Neural cell (in vitro differentiated cells): ENCODE data around the gene FCGR3A.

Experiments used
- EP300 ChIP-seq: fragments of 450-650 bp; conservative IDR thresholded peaks from 2 replicates; pipeline ENCODE4 v1.6.1; 2014; ENCODE audit warnings: antibody characterized with exemption, mild to moderate bottlenecking, moderate library complexity; ENCODE audit not compliant: poor library complexity, severe bottlenecking
- EZH2 ChIP-seq: fragments of 200-600, 300-800 bp; shearing (Covaris generic), sonication (generic); IDR thresholded peaks from 2 replicates; pipeline ENCODE4 v1.6.1; 2014; ENCODE audit warnings: antibody characterized with exemption, low read length, borderline replicate concordance, mild to moderate bottlenecking; ENCODE audit not compliant: insufficient read depth, poor library complexity, severe bottlenecking
- POLR2AphosphoS5 ChIP-seq: IDR thresholded peaks from 2 replicates; pipeline ENCODE4 v1.6.1; 2012
- RAD21 ChIP-seq: fragments of 450-650 bp; conservative IDR thresholded peaks from 2 replicates; pipeline ENCODE4 v1.6.1; 2014; ENCODE audit warnings: antibody characterized with exemption, mild to moderate bottlenecking, moderate library complexity
- REST ChIP-seq: IDR thresholded peaks from 2 replicates; pipeline ENCODE4 v1.6.1; 2012; ENCODE audit warnings: borderline replicate concordance
- TAF1 ChIP-seq: IDR thresholded peaks from 2 replicates; pipeline ENCODE4 v1.6.1; 2012; ENCODE audit warnings: low read depth
- TF ChIP-seq, protein P1 (sequence below): fragments of 450-650 bp; IDR thresholded peaks from 2 replicates; pipeline ENCODE4 v1.5.1; 2014; ENCODE audit warnings: antibody characterized with exemption, mild to moderate bottlenecking, moderate library complexity; ENCODE audit not compliant: poor library complexity, severe bottlenecking

DNA sequence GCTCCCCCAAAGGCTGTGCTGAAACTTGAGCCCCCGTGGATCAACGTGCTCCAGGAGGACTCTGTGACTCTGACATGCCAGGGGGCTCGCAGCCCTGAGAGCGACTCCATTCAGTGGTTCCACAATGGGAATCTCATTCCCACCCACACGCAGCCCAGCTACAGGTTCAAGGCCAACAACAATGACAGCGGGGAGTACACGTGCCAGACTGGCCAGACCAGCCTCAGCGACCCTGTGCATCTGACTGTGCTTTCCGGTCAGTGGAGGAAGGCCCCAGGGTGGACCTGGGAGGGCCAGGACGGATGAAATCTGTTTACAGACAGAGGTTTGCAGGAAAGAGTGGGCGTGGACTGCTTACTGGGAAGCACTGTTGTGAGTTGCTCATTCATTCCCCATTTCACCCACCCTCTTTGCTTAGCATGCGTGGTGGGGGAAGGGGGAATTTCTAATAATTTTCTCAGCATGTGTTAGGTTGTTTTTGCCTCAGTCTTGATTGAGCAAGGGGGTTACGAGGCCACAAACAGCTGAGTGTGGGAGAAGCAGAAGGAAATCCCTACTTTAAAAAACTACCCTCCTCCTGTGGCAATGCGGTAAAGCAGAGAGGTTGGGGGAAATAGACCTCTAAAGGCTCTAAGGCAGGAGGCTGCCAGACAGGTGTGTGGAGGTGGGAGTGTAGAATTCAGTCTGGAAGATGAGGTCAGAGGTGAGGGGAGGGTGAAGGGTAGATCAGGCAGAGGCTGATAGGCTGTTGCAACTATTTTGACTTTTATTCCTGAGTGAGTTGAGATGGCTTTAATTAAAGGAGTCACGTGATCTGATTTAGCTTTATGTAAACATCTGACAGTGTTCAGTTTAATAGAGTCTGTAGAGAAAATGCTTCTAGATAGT is 43.0 kb downstream of the FCGR3A start:
- TF ChIP-seq, protein P1, sequence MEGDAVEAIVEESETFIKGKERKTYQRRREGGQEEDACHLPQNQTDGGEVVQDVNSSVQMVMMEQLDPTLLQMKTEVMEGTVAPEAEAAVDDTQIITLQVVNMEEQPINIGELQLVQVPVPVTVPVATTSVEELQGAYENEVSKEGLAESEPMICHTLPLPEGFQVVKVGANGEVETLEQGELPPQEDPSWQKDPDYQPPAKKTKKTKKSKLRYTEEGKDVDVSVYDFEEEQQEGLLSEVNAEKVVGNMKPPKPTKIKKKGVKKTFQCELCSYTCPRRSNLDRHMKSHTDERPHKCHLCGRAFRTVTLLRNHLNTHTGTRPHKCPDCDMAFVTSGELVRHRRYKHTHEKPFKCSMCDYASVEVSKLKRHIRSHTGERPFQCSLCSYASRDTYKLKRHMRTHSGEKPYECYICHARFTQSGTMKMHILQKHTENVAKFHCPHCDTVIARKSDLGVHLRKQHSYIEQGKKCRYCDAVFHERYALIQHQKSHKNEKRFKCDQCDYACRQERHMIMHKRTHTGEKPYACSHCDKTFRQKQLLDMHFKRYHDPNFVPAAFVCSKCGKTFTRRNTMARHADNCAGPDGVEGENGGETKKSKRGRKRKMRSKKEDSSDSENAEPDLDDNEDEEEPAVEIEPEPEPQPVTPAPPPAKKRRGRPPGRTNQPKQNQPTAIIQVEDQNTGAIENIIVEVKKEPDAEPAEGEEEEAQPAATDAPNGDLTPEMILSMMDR, result no peak
- TF ChIP-seq TAF1 (no peak), EZH2 (no peak), EP300 (no peak), POLR2AphosphoS5 (no peak), REST (no peak), RAD21 (no peak)
